H1 (cell line): Measurements from ENCODE around the gene AANAT. TPM values are rescaled to one million over a fixed set of nuclear protein-coding genes. Genes with fewer than 3 reads are reported as not detected.

Experiments
- CBX5 ChIP-seq: fragments of 300-800, 300-1000 bp; sonication (generic); IDR thresholded peaks from 2 replicates; pipeline ENCODE4 v1.7.1; 2016; ENCODE audit warnings: antibody characterized with exemption, low read length, low read depth
- CEBPB ChIP-seq: IDR thresholded peaks from 2 replicates; pipeline ENCODE4 v1.6.1; 2012; ENCODE audit warnings: low read depth, low read length
- CHD1 ChIP-seq: IDR thresholded peaks from 2 replicates; pipeline ENCODE4 v1.6.1; 2012; ENCODE audit warnings: low read depth, low read length, improper control_type of control experiment
- CHD2 ChIP-seq: IDR thresholded peaks from 2 replicates; pipeline ENCODE4 v1.6.1; 2012; ENCODE audit warnings: low read length, improper control_type of control experiment
- EP300 ChIP-seq, 2 experiments: IDR thresholded peaks; 1 replicate in 1 of 2; 2 replicates in 1 of 2; pipeline ENCODE4 v1.6.1; 2011 to 2012; ENCODE audit warnings: low read depth in 2 of 2, low read length in 2 of 2, mild to moderate bottlenecking in 2 of 2, borderline replicate concordance in 1 of 2, inconsistent platforms in 1 of 2, moderate library complexity in 1 of 2
- NANOG ChIP-seq: IDR thresholded peaks from 2 replicates; pipeline ENCODE4 v1.6.1; 2011; ENCODE audit warnings: low read length, low read depth, mild to moderate bottlenecking, inconsistent platforms; ENCODE audit not compliant: insufficient read depth, poor library complexity, severe bottlenecking
- NRF1 ChIP-seq: IDR thresholded peaks from 2 replicates; pipeline ENCODE4 v1.6.1; 2011; ENCODE audit warnings: mild to moderate bottlenecking, low read depth, low read length, improper control_type of control experiment
- POLR2AphosphoS5 ChIP-seq: IDR thresholded peaks from 2 replicates; pipeline ENCODE4 v1.6.1; 2011; ENCODE audit warnings: low read depth, low read length
- RBBP5 ChIP-seq: IDR thresholded peaks from 2 replicates; pipeline ENCODE4 v1.7.1; 2012; ENCODE audit warnings: low read depth, mild to moderate bottlenecking, inconsistent platforms, low read length, moderate library complexity, borderline replicate concordance
- RNF2 ChIP-seq: fragments of 200-900, 300-1000 bp; sonication (generic); IDR thresholded peaks from 2 replicates; pipeline ENCODE4 v1.7.1; 2016; ENCODE audit warnings: borderline replicate concordance, low read depth, mild to moderate bottlenecking, antibody characterized with exemption, low read length; ENCODE audit not compliant: poor library complexity, severe bottlenecking; ENCODE audit errors: missing control alignments
- RXRA ChIP-seq: IDR thresholded peaks from 2 replicates; pipeline ENCODE4 v1.6.1; 2011; ENCODE audit warnings: low read depth, mild to moderate bottlenecking, low read length, moderate library complexity; ENCODE audit not compliant: insufficient read depth
- SP1 ChIP-seq: IDR thresholded peaks from 2 replicates; pipeline ENCODE4 v1.6.1; 2011; ENCODE audit warnings: low read depth, low read length
- SP4 ChIP-seq: IDR thresholded peaks from 2 replicates; pipeline ENCODE4 v1.6.1; 2012; ENCODE audit warnings: low read length, inconsistent platforms
- TAF1 ChIP-seq: IDR thresholded peaks from 2 replicates; pipeline ENCODE4 v1.6.1; 2011; ENCODE audit warnings: mild to moderate bottlenecking, low read depth, low read length
- TCF12 ChIP-seq: IDR thresholded peaks from 2 replicates; pipeline ENCODE4 v1.6.1; 2011; ENCODE audit warnings: low read depth, mild to moderate bottlenecking, low read length
- polyA plus RNA-seq, 7 experiments: library from polyadenylated mRNA; depleted of rRNA in 3 of 7; stranded (reverse) in 5 of 7; unstranded in 2 of 7; fragments of >200 nt in 5 of 7; fragments of 200-250 nt in 2 of 7; gene quantifications; 1 replicate in 5 of 7; 2 replicates in 1 of 7; 4 replicates in 1 of 7; pipeline versions ENCODE4 v1.2.1 to v1.2.3, GENCODE V29; 2011 to 2013; ENCODE audit warnings: missing spikeins in 2 of 7, mixed read lengths in 2 of 7
- total RNA-seq: library from RNA; stranded (reverse); fragmentation: NEBNext Ultra II Directional; extraction: Animal tissue kit (Norgen Biotek cat#: 25700); gene quantifications from 2 replicates; pipeline ENCODE4 v1.2.1, GENCODE V29; 2021
- TF ChIP-seq, protein P1 (sequence below): IDR thresholded peaks from 2 replicates; pipeline ENCODE4 v1.6.1; 2012; ENCODE audit warnings: low read length, inconsistent platforms
- TF ChIP-seq, protein P2 (sequence below): IDR thresholded peaks from 2 replicates; pipeline ENCODE4 v1.6.1; 2011; ENCODE audit warnings: low read depth, mild to moderate bottlenecking, low read length; ENCODE audit not compliant: insufficient read depth
- TF ChIP-seq, protein P3 (sequence below), 3 experiments: IDR thresholded peaks; 1 replicate in 2 of 3; 2 replicates in 1 of 3; pipeline versions ENCODE4 v1.5.1 to v1.6.1; 2011; ENCODE audit warnings: low read length in 3 of 3, mild to moderate bottlenecking in 3 of 3, inconsistent platforms in 2 of 3, low read depth in 1 of 3, moderate library complexity in 1 of 3; ENCODE audit not compliant: insufficient read depth in 1 of 3; ENCODE audit errors: control extremely low read depth in 1 of 3

Gene AANAT
- total and polyA plus RNA-seq, 2 of the 8 experiments (the other 6 are each of a cell fraction or from before 2014, with no cell fraction given), result 0.53 TPM; not detected in 1

DNA sequence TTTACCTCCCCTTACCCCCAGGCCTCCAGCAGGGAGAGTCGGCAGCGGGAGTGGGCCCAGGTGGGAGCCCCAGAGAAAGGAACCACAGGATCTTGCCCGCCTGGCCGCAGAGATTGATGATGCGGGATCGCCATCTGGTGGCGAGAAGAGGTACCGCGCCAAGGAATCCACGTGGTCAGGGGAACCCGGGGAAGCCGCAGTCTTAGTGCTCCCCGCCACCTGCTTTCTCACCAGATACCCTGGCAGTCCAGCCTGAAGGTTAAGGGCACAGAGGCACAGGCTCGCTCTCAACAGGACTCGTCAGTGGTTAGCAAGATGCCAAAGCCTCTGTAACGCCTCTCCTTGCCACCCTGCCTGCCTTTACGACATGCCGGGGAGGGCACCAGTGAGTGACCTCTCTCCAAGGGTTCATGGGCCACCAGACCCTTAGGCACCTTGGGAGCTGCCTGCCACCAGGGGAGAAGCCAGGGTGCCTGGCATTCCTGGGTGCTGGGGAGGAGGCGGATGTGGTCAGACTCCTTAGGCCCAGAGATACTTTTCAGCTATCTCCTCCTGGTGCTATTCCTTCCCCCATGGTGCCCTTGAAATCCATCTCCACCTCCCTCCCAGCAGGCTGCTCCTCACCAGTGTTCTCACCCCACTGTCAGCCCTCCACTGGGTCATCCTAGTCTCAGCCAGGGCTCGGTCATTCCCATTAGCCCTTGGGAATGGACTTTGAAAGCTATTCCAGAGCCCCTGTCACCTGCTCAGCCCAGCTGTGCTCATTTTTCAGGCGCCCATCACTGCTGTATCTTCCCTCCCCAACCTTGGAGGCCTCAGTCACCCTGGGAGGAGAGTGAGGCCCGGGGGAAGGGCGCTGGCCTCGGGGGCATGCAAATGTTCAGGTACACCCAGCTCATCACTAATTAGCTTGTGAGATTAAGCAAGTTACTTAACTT, 39.3 kb downstream of the AANAT start (continued):
- TF ChIP-seq, protein P1, sequence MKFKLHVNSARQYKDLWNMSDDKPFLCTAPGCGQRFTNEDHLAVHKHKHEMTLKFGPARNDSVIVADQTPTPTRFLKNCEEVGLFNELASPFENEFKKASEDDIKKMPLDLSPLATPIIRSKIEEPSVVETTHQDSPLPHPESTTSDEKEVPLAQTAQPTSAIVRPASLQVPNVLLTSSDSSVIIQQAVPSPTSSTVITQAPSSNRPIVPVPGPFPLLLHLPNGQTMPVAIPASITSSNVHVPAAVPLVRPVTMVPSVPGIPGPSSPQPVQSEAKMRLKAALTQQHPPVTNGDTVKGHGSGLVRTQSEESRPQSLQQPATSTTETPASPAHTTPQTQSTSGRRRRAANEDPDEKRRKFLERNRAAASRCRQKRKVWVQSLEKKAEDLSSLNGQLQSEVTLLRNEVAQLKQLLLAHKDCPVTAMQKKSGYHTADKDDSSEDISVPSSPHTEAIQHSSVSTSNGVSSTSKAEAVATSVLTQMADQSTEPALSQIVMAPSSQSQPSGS, result no peak
- TF ChIP-seq CEBPB (no peak), RXRA (no peak), TCF12 (peak; percentile 64; the same call in 1 of the 2 replicates), RBBP5 (no peak), SP4 (no peak), CHD2 (0 out of 2 replicates have a peak, but pooled peaks have one; percentile 15), EP300 (IDR thresholded peaks at IDR 0.05; ENCODE audit: borderline replicate concordance in 1 of 2, low read depth in 2 of 2, low read length in 2 of 2) (no peak), SP1 (no peak), NANOG (no peak), NRF1 (no peak), CBX5 (no peak), TAF1 (no peak), CHD1 (no peak), POLR2AphosphoS5 (no peak), RNF2 (no peak)
- TF ChIP-seq, protein P2, sequence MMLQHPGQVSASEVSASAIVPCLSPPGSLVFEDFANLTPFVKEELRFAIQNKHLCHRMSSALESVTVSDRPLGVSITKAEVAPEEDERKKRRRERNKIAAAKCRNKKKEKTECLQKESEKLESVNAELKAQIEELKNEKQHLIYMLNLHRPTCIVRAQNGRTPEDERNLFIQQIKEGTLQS, result peak; percentile 45; the same call in 1 of the 2 replicates
- TF ChIP-seq, protein P3, sequence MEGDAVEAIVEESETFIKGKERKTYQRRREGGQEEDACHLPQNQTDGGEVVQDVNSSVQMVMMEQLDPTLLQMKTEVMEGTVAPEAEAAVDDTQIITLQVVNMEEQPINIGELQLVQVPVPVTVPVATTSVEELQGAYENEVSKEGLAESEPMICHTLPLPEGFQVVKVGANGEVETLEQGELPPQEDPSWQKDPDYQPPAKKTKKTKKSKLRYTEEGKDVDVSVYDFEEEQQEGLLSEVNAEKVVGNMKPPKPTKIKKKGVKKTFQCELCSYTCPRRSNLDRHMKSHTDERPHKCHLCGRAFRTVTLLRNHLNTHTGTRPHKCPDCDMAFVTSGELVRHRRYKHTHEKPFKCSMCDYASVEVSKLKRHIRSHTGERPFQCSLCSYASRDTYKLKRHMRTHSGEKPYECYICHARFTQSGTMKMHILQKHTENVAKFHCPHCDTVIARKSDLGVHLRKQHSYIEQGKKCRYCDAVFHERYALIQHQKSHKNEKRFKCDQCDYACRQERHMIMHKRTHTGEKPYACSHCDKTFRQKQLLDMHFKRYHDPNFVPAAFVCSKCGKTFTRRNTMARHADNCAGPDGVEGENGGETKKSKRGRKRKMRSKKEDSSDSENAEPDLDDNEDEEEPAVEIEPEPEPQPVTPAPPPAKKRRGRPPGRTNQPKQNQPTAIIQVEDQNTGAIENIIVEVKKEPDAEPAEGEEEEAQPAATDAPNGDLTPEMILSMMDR (IDR thresholded peaks at IDR 0.05; ENCODE audit: control extremely low read depth in 1 of 3, insufficient read depth in 1 of 3, low read depth in 1 of 3, low read length in 3 of 3), result peak; percentile 92 to 98 (median 93)
